Prostate gland (tissue), 2 donors: Measurements from ENCODE around the gene KRTAP9-7. TPM values are rescaled to one million over a fixed set of nuclear protein-coding genes. Genes with fewer than 3 reads are reported as not detected.
A peak's percentile ranks its signal among the peaks of the same experiment; 100 is the strongest.

ENCODE experiments used
- DNase-seq: peaks from one replicate; pipeline ENCODE4 v3.0.0-alpha.2; 2019; ENCODE audit warnings: low spot score
- H3K27ac ChIP-seq, 2 donors: fragments of 200-600 bp; sonication (generic); 2 replicates each; pipeline ENCODE4 v1.5.1; 2017 to 2019
- H3K27me3 ChIP-seq: fragments of 200-600 bp; sonication (generic); replicated peaks from 2 replicates; pipeline ENCODE4 v1.5.1; 2019; ENCODE audit not compliant: insufficient read depth
- H3K36me3 ChIP-seq, 2 donors: fragments of 200-600 bp; sonication (generic); 1 replicate in 1 of 2; 2 replicates in 1 of 2; pipeline versions ENCODE4 v1.5.1 to v1.8.1; 2017 to 2019
- H3K4me1 ChIP-seq: fragments of 200-600 bp; sonication (generic); replicated peaks from 2 replicates; pipeline ENCODE4 v1.5.1; 2019
- H3K4me3 ChIP-seq, 2 donors: fragments of 200-600 bp; sonication (generic); 2 replicates each; pipeline ENCODE4 v1.5.1; 2017 to 2019
- H3K9me3 ChIP-seq: fragments of 200-600 bp; sonication (generic); 2 replicates; pipeline ENCODE4 v1.5.1; 2017
- CTCF ChIP-seq, 4 experiments: fragments of 200-600 bp in 2 of 4; fragments of 450-650 bp in 2 of 4; sonication (generic) in 2 of 4; IDR thresholded peaks; 1 replicate in 3 of 4; 2 replicates in 1 of 4; pipeline ENCODE4 v1.5.1; 2016 to 2019; ENCODE audit warnings: antibody characterized with exemption in 4 of 4, mild to moderate bottlenecking in 2 of 4, moderate library complexity in 2 of 4
- POLR2A ChIP-seq: fragments of 450-650 bp; IDR thresholded peaks from one replicate; pipeline ENCODE4 v1.6.1; 2016; ENCODE audit warnings: antibody characterized with exemption, mild to moderate bottlenecking
- POLR2AphosphoS5 ChIP-seq: sonication (generic); formaldehyde crosslinking; IDR thresholded peaks from one replicate; pipeline ENCODE4 v1.6.1; 2017; ENCODE audit warnings: antibody characterized with exemption
- WGBS: methylation state at CpG from one replicate; pipeline ENCODE4 v1.1.5; 2018; 5-methylcytosine and 5-hydroxymethylcytosine counted together
- intact Hi-C: fragments of 100-400 bp; cut with DNase I; formaldehyde crosslinking; loops from one replicate; pipeline ENCODE4 v1.14.2; 2022
- total RNA-seq, 2 donors: library from RNA; depleted of rRNA; stranded (reverse); fragments of >200 nt; gene quantifications; one replicate each; pipeline ENCODE4 v1.1.0, GENCODE V29; 2016

KRTAP9-7 gene
- total RNA-seq, 2 donors from 2014 or later: not detected

DNA sequence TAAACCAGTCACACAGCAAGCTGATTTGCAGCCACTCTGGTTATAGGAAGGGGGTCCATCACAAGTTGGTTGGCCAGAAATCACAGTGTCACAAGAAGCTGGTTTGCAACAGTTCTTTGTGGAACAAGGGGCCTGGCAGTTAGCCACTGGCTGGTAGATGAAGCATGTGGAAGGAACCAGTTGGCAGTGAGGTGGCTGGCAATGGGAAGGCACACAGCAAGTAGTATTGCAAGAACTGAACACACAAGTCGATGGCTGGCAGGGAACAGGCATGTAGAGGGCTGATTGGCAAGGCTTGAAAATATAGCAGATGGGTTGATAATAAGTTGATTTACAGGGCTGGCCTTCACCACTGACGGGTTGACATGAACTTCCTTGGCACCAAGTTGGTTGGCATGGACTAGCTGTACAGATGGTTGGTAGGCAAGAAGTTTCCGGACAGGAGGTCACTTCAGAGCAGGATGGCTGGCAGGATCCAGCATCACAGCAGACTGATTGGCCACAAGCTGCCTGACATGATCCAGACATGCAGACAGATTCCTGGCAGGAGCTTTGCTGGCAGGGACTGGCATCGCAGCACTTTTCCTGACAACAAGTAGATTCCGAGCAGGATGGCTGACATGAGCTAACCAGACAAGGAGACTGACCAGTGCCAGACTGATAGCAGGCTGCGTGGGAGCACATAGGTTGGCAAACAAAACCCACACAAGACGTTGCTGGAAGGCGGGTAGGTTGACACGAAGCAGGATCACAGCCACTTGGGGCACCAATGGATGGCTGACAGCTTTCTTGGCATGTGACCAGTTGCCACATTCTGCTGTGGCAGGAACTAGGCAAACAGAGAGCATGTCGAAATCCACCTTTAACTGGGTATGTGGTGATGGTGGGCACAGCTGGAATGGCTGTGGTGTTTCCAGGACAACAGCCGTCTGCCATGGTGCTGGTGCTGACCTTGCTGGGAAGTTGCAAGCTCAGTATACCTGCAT is 26.7 kb downstream of the KRTAP9-7 start, which contains the start of gene KRTAP29-1:
TSS of gene KRTAP29-1 (minus strand) at position 936 of the 986 bp plus-strand sequence. CDS start at position 936, 0 bp downstream.
- Histone ChIP-seq H3K27me3 (no peaks in the 10 kb centered on the region), H3K36me3 (no peaks in the 10 kb centered on the region), H3K4me3 (no peak within 1 kb of the TSS), H3K4me1 (no peaks in the 10 kb centered on the region), H3K9me3 (no peaks in the 10 kb centered on the region), H3K27ac (no peak within 1 kb of the TSS)
- 52% methylated on average over 11 of the region's 11 CpGs for WGBS
- intact Hi-C loops: no loop called here
- TF ChIP-seq POLR2AphosphoS5: peak; percentile 45
- no peak for TF ChIP-seq POLR2A
- no peak for TF ChIP-seq CTCF (IDR thresholded peaks at IDR 0.05)
- DNase-seq: peak; percentile 84

GRCh38 chr17:41302981-41303380 is 27.5 kb downstream of the KRTAP9-7 start:
- no peak overlapping the region for H3K27ac ChIP-seq

GRCh38 chr17:41304091-41304490 is 28.6 kb downstream of the KRTAP9-7 start:
- no peak for DNase-seq
- no peaks in the 10 kb centered on the region for H3K36me3 ChIP-seq
- TF ChIP-seq POLR2A: no peak
- no peak for TF ChIP-seq POLR2AphosphoS5
- TF ChIP-seq CTCF (IDR thresholded peaks at IDR 0.05): no peak
- intact Hi-C loops: no loop called here
- H3K27me3 ChIP-seq: no peaks in the 10 kb centered on the region
- no peaks in the 10 kb centered on the region for H3K4me1 ChIP-seq
- H3K9me3 ChIP-seq: no peaks in the 10 kb centered on the region
- no peak overlapping the region for H3K27ac ChIP-seq
- no peak overlapping the region for H3K4me3 ChIP-seq
- WGBS: 83% methylated on average over 12 of the region's 12 CpGs

More at GRCh38 chr17:41302981-41303380, 27.5 kb downstream of the KRTAP9-7 start:
- TF ChIP-seq CTCF (IDR thresholded peaks at IDR 0.05): no peak
- no peak for TF ChIP-seq POLR2A
- no peak for TF ChIP-seq POLR2AphosphoS5
- DNase-seq: no peak
- intact Hi-C loops: no loop called here
- no peaks in the 10 kb centered on the region for H3K9me3 ChIP-seq
- no peaks in the 10 kb centered on the region for H3K27me3 ChIP-seq
- 74% methylated on average over 4 of the region's 4 CpGs for WGBS
- H3K4me1 ChIP-seq: no peaks in the 10 kb centered on the region
- H3K36me3 ChIP-seq: no peaks in the 10 kb centered on the region
- no peak overlapping the region for H3K4me3 ChIP-seq

DNA sequence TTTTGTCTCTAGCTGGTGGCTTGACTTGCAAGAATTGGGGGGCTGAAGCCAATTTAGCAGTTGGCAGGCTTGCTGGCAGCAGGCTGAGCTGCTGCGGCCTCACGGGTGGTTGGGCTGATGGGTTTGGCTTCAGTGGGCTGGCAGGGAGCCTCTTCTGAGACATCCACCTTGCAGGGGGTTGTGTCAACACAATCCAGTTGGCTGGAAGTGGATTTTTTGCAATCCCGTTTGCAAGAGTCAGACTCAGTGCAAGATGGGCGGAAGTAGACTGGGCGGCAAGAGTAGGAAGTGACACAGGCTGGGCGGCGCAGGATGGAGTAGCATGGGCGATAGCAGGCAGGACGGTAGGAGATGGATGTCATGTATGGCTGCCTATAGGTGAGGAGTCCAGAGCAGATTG is 32.1 kb downstream of the KRTAP9-7 start:
- Histone ChIP-seq H3K4me3 (no peak overlapping the region), H3K36me3 (no peaks in the 10 kb centered on the region), H3K27ac (no peak overlapping the region), H3K4me1 (no peaks in the 10 kb centered on the region), H3K9me3 (no peaks in the 10 kb centered on the region), H3K27me3 (no peaks in the 10 kb centered on the region)
- TF ChIP-seq POLR2AphosphoS5: no peak
- TF ChIP-seq POLR2A: no peak
- TF ChIP-seq CTCF (IDR thresholded peaks at IDR 0.05): no peak
- intact Hi-C loops: no loop called here
- DNase-seq: no peak
- WGBS: 73% methylated on average over 9 of the region's 9 CpGs
